ENCODE results near the gene SLC9A5.

- TF ChIP-seq CTCF (IDR thresholded peaks at IDR 0.05) (no peak), POLR2A (IDR thresholded peaks at IDR 0.05) (no peak)
These were observed 15.5 kb downstream of the SLC9A5 start for GRCh38 chr16:67264277-67264676.

Data from testis (tissue), 2 donors.